Testis (tissue), 3 donors: ENCODE data around the gene TNRC6B. TPM values are rescaled to one million over a fixed set of nuclear protein-coding genes. Genes with fewer than 3 reads are reported as not detected.
A peak's percentile ranks its signal among the peaks of the same experiment; 100 is the strongest.
"Not testable (repeated sequence)": the region's sequence is repeated elsewhere in the genome, so short reads cannot be mapped to it uniquely, and the experiment has no call there.

Source experiments
- DNase-seq: peaks from one replicate; pipeline ENCODE4 v3.0.0-alpha.2; 2019
- H3K27ac ChIP-seq, 2 donors: fragments of 200-600 bp; sonication (generic); one replicate each; pipeline ENCODE4 v1.5.1; 2019
- H3K27me3 ChIP-seq: fragments of 200-600 bp; sonication (generic); one replicate; pipeline ENCODE4 v1.5.1; 2019
- H3K36me3 ChIP-seq: fragments of 200-600 bp; sonication (generic); one replicate; pipeline ENCODE4 v1.5.1; 2017; ENCODE audit warnings: low read depth; ENCODE audit errors: missing control alignments
- H3K4me1 ChIP-seq: fragments of 200-600 bp; sonication (generic); one replicate; pipeline ENCODE4 v1.5.1; 2019
- H3K4me3 ChIP-seq, 2 donors: fragments of 200-600 bp; sonication (generic); one replicate each; pipeline ENCODE4 v1.5.1; 2017 to 2019
- H3K9me3 ChIP-seq: fragments of 200-600 bp; sonication (generic); one replicate; pipeline ENCODE4 v1.5.1; 2017
- POLR2A ChIP-seq: fragments of 450-650 bp; IDR thresholded peaks from one replicate; pipeline ENCODE4 v1.6.1; 2017; ENCODE audit warnings: antibody characterized with exemption, mild to moderate bottlenecking, moderate library complexity
- WGBS, 2 donors: methylation state at CpG; one replicate each; pipeline ENCODE4 v1.1.5; 2018; 5-methylcytosine and 5-hydroxymethylcytosine counted together
- intact Hi-C: fragments of 100-400 bp; cut with DNase I; formaldehyde crosslinking; loops from one replicate; pipeline ENCODE4 v1.15.1; 2023; ENCODE audit warnings: low total_unique reads
- polyA plus RNA-seq: library from polyadenylated mRNA; stranded (reverse); fragments of 350-450 nt; fragmentation: Illumina TruSeq; extraction: RNeasy Lipid Tissue Mini Kit (QIAGEN cat#74804); gene quantifications from one replicate; pipeline ENCODE4 v1.2.3, GENCODE V29; 2014; ENCODE audit warnings: low read depth, low replicate concordance; ENCODE audit not compliant: insufficient read depth
- total RNA-seq, 2 donors: library from RNA; depleted of rRNA; stranded (reverse); fragments of >200 nt; gene quantifications; one replicate each; pipeline ENCODE4 v1.2.3, GENCODE V29; 2016
- TF ChIP-seq, protein P1 (sequence below), 3 experiments: fragments of 450-650 bp in 2 of 3; fragments of 200-600 bp in 1 of 3; sonication (generic) in 1 of 3; IDR thresholded peaks; one replicate each; pipeline ENCODE4 v1.5.1; 2016 to 2019; ENCODE audit warnings: antibody characterized with exemption in 3 of 3, mild to moderate bottlenecking in 2 of 3, moderate library complexity in 1 of 3

The TNRC6B gene
- total and polyA plus RNA-seq, 3 donors from 2014 or later: 49.2 to 122 (median 79.7) TPM

- intact Hi-C loops: no loop called here
- no peaks in the 10 kb centered on the region for H3K9me3 ChIP-seq
- DNase-seq: no peak
Measured at GRCh38 chr22:40147388-40148176, 30.1 kb upstream of the TNRC6B start.

DNA sequence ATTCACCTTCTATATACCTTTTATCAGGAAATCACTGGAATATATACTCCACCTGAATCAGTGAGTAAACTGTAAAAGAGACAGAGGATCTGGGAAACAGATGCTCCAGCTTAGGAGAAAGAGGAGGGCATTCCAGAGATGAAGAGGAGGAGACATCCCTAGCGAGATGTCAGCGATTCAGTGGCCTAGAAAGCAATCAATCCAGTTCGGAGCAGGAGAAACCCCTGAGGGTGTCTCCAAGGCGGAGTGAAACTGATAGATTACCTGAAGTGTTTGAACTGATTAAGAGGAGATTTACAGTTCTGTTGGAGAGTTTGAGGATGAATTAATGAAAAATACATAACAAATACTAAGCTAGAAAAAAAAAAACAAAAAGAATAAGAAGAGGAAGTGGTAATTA, 24.5 kb upstream of the TNRC6B start:
- 78 to 88% methylated on average over 4 of the region's 4 CpGs for whole genome bisulfite sequencing, 2 donors
- no peaks in the 10 kb centered on the region for H3K4me1 ChIP-seq
- no peak overlapping the region for H3K4me3 ChIP-seq
- no peaks in the 10 kb centered on the region for H3K27me3 ChIP-seq
- intact Hi-C loops: no loop called here
- no peak overlapping the region for H3K27ac ChIP-seq
- no peaks in the 10 kb centered on the region for H3K36me3 ChIP-seq
- TF ChIP-seq POLR2A: no peak
- TF ChIP-seq, protein P1, sequence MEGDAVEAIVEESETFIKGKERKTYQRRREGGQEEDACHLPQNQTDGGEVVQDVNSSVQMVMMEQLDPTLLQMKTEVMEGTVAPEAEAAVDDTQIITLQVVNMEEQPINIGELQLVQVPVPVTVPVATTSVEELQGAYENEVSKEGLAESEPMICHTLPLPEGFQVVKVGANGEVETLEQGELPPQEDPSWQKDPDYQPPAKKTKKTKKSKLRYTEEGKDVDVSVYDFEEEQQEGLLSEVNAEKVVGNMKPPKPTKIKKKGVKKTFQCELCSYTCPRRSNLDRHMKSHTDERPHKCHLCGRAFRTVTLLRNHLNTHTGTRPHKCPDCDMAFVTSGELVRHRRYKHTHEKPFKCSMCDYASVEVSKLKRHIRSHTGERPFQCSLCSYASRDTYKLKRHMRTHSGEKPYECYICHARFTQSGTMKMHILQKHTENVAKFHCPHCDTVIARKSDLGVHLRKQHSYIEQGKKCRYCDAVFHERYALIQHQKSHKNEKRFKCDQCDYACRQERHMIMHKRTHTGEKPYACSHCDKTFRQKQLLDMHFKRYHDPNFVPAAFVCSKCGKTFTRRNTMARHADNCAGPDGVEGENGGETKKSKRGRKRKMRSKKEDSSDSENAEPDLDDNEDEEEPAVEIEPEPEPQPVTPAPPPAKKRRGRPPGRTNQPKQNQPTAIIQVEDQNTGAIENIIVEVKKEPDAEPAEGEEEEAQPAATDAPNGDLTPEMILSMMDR (IDR thresholded peaks at IDR 0.05): no peak
- no peak for DNase-seq
- no peaks in the 10 kb centered on the region for H3K9me3 ChIP-seq

More at GRCh38 chr22:40147388-40148176, 30.1 kb upstream of the TNRC6B start:
- TF ChIP-seq, protein P1 (IDR thresholded peaks at IDR 0.05): no peak
- TF ChIP-seq POLR2A: no peak
- no peaks in the 10 kb centered on the region for H3K4me1 ChIP-seq
- WGBS, 2 donors: 80 to 87% methylated on average over 10 of the region's 10 CpGs
- H3K4me3 ChIP-seq: no peak overlapping the region
- no peaks in the 10 kb centered on the region for H3K36me3 ChIP-seq
- no peak overlapping the region for H3K27ac ChIP-seq
- no peaks in the 10 kb centered on the region for H3K27me3 ChIP-seq

- intact Hi-C loops: no loop called here
- no peaks in the 10 kb centered on the region for H3K9me3 ChIP-seq
- WGBS, 2 donors: 90 to 93% methylated on average over 4 of the region's 4 CpGs
- DNase-seq: no peak
- H3K27ac ChIP-seq: no peak overlapping the region
- H3K36me3 ChIP-seq: no peaks in the 10 kb centered on the region
- H3K4me3 ChIP-seq: no peak overlapping the region
- TF ChIP-seq, protein P1 (IDR thresholded peaks at IDR 0.05): no peak
- TF ChIP-seq POLR2A: no peak
- no peaks in the 10 kb centered on the region for H3K4me1 ChIP-seq
- H3K27me3 ChIP-seq: no peaks in the 10 kb centered on the region
Measured at GRCh38 chr22:40153705-40154104, 24.0 kb upstream of the TNRC6B start.

DNA sequence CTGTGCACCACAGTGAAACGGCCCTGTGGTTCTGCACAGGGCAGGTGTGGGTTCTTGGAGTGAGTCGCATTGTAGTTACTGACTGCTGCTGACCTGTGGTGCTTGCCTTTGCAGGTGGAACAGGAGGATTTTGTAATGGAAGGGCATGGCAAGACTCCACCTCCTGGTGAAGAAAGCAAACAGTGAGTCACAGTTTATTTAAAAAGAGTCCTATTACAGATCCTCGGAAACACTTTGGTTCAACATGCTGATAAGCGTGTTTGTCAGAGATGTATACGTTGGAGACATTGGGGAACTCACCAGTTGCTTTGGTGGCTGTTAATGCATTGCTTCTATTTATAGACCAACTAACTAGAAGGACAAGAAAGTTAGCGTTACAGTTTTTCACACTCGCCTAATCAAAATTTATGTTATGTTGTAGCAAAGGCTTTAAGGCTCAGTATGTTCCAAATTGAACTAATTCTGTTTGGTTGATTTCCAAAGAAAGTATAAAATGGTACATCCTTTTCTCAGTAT, 21.7 kb upstream of the TNRC6B start:
- intact Hi-C loops: no loop called here
- TF ChIP-seq, protein P1 (IDR thresholded peaks at IDR 0.05): no peak
- TF ChIP-seq POLR2A: no peak
- DNase-seq: no peak
- no peaks in the 10 kb centered on the region for H3K9me3 ChIP-seq
- H3K4me3 ChIP-seq: no peak overlapping the region
- H3K27me3 ChIP-seq: no peaks in the 10 kb centered on the region
- WGBS, 2 donors: 44 to 64% methylated on average over 7 of the region's 7 CpGs
- H3K27ac ChIP-seq: peak overlapping the region in 1 of 2 donors; percentile 64
- H3K4me1 ChIP-seq: no peaks in the 10 kb centered on the region
- H3K36me3 ChIP-seq: no peaks in the 10 kb centered on the region

DNA sequence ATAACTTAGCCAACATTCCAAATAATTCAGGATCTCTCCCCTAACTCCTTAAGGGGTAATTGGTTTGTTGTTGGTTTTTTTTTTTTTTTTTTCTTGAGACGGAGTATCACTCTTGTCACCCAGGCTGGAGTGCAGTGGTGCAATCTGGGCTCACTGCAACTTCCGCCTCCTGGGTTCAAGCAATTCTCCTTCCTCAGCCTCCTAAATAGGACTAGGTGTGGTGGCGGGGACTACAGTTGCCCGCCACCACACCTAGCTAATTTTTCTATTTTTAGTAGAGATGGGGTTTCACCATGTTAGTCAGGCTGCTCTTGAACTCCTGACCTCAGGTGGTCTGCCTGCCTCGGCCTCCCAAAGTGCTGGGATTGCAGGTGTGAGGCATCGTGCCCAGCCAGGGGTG, 21.0 kb upstream of the TNRC6B start:
- H3K27ac ChIP-seq: peak overlapping the region in 1 of 2 donors; percentile 64
- H3K9me3 ChIP-seq, H3K27me3 ChIP-seq, intact Hi-C loops, H3K36me3 ChIP-seq, H3K4me1 ChIP-seq, DNase-seq, H3K4me3 ChIP-seq: not testable (repeated sequence)
- WGBS, 2 donors: 74 to 80% methylated on average over 6 of the region's 6 CpGs
